CD4-positive, alpha-beta memory T cell (primary cell): ENCODE measurements around the gene THSD4. TPM values are rescaled to one million over a fixed set of nuclear protein-coding genes. Genes with fewer than 3 reads are reported as not detected.

Experiments used
- CTCF ChIA-PET: fragments of 350-600 bp; sonication (Branson Sonifier 250); formaldehyde crosslinking; loops from one replicate; lab custom pipeline; 2021; ENCODE audit warnings: inconsistent platforms; ENCODE audit not compliant: partially characterized antibody; lab: Charles Lee
- POLR2A ChIA-PET: fragments of 350-600 bp; sonication (Branson Sonifier 250); formaldehyde crosslinking; loops from one replicate; lab custom pipeline; 2021; ENCODE audit not compliant: partially characterized antibody; lab: Charles Lee
- DNase-seq, 5 donors: peaks; one replicate each; pipeline versions ENCODE4 v3.0.0 to v3.0.0-alpha.2; 2020 to 2022; ENCODE audit warnings: mixed read lengths in 1 of 5
- H3K27ac ChIP-seq: one replicate; pipeline ENCODE4 v1.7.0; 2013; ENCODE audit warnings: low read depth, low read length
- H3K27me3 ChIP-seq: 2 replicates; pipeline ENCODE4 v1.7.0; 2013; ENCODE audit warnings: mild to moderate bottlenecking, low read length, moderate library complexity; ENCODE audit not compliant: insufficient read depth
- H3K36me3 ChIP-seq: 2 replicates; pipeline ENCODE4 v1.7.0; 2013; ENCODE audit warnings: mild to moderate bottlenecking, low read length, moderate library complexity; ENCODE audit not compliant: insufficient read depth
- H3K4me1 ChIP-seq: 2 replicates; pipeline ENCODE4 v1.7.0; 2013; ENCODE audit warnings: mild to moderate bottlenecking, low read length, moderate library complexity; ENCODE audit not compliant: insufficient read depth
- H3K4me3 ChIP-seq, 2 donors: one replicate each; pipeline ENCODE4 v1.7.0; 2013; ENCODE audit warnings: low read length in 2 of 2, mild to moderate bottlenecking in 1 of 2
- H3K9me3 ChIP-seq, 2 donors: one replicate each; pipeline ENCODE4 v1.7.0; 2013; ENCODE audit warnings: low read length in 2 of 2, control low read depth in 1 of 2; ENCODE audit not compliant: control insufficient read depth in 1 of 2
- H3K27ac Mint-ChIP-seq, 7 donors: one replicate each; pipeline ENCODE4 v1.8.0; 2020 to 2021; ENCODE audit warnings: mixed read lengths in 7 of 7, mild to moderate bottlenecking in 6 of 7, inconsistent platforms in 3 of 7, moderate library complexity in 3 of 7
- H3K27me3 Mint-ChIP-seq, 2 donors: one replicate each; pipeline ENCODE4 v1.8.0; 2020 to 2021; ENCODE audit warnings: mixed read lengths in 2 of 2
- H3K36me3 Mint-ChIP-seq, 2 donors: one replicate each; pipeline ENCODE4 v1.8.0; 2020 to 2021; ENCODE audit warnings: mixed read lengths in 2 of 2, inconsistent platforms in 1 of 2, mild to moderate bottlenecking in 1 of 2
- H3K4me1 Mint-ChIP-seq, 4 donors: one replicate each; pipeline ENCODE4 v1.8.0; 2020 to 2021; ENCODE audit warnings: mixed read lengths in 4 of 4, mild to moderate bottlenecking in 1 of 4
- H3K4me3 Mint-ChIP-seq, 8 donors: one replicate each; pipeline ENCODE4 v1.8.0; 2020 to 2021; ENCODE audit warnings: mixed read lengths in 8 of 8, mild to moderate bottlenecking in 7 of 8, moderate library complexity in 6 of 8, inconsistent platforms in 3 of 8
- H3K9me3 Mint-ChIP-seq, 8 donors: one replicate each; pipeline ENCODE4 v1.8.0; 2020 to 2021; ENCODE audit warnings: mixed read lengths in 8 of 8, mild to moderate bottlenecking in 5 of 8, inconsistent platforms in 3 of 8, moderate library complexity in 1 of 8
- intact Hi-C: fragments of 100-400 bp; cut with micrococcal nuclease; formaldehyde crosslinking; loops from one replicate; pipeline ENCODE4 v1.15.1; 2023
- polyA plus RNA-seq, 2 donors: library from polyadenylated mRNA; unstranded; fragments of 300-500 nt; fragmentation: Illumina TruSeq; gene quantifications; one replicate each; pipeline ENCODE4 v1.2.3, GENCODE V29; 2021
- total RNA-seq, 2 experiments: library from RNA; stranded (reverse); gene quantifications; one replicate each; pipeline ENCODE4 v1.2.3, GENCODE V29; 2021

THSD4 gene
- total and polyA plus RNA-seq, 4 experiments from 2014 or later = not detected

DNA sequence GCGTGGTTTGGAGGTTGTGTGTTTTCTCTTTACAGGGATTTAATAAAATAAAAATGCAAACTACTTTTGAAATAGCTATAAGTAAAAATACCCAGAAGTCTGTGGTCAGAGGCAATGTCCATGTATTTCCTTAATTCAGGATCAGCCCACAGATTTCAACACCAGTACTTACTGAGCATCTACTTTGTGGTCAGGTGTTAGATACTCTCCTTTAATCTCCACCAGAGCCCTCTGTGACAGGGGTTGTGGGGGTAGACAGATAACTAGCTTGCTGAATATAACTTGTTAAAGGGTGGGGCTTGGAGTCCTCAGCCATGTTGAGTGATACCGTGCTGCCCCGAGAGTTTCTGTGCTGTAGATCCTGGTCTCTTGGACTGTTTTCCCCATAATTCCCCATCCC lies 451.0 kb downstream of the THSD4 start:
- no peak for DNase-seq
- peaks cover 10 to 17% of the 10 kb centered on the region in 2 donors for H3K27me3 Mint-ChIP-seq
- Histone ChIP-seq H3K27me3 (no peaks in the 10 kb centered on the region), H3K4me1 (no peaks in the 10 kb centered on the region), H3K9me3 (no peaks in the 10 kb centered on the region), H3K4me3 (no peak overlapping the region), H3K27ac (no peak overlapping the region), H3K36me3 (no peaks in the 10 kb centered on the region)
- ChIA-PET CTCF (no interaction called here), POLR2A (no interaction called here)
- no peaks in the 10 kb centered on the region for H3K36me3 Mint-ChIP-seq
- H3K9me3 Mint-ChIP-seq = peaks cover 0 to 3% (median 0%) of the 10 kb centered on the region in 8 donors
- no peak overlapping the region for H3K4me3 Mint-ChIP-seq
- H3K4me1 Mint-ChIP-seq = no peaks in the 10 kb centered on the region
- H3K27ac Mint-ChIP-seq = no peak overlapping the region
- intact Hi-C loops = no loop called here

DNA sequence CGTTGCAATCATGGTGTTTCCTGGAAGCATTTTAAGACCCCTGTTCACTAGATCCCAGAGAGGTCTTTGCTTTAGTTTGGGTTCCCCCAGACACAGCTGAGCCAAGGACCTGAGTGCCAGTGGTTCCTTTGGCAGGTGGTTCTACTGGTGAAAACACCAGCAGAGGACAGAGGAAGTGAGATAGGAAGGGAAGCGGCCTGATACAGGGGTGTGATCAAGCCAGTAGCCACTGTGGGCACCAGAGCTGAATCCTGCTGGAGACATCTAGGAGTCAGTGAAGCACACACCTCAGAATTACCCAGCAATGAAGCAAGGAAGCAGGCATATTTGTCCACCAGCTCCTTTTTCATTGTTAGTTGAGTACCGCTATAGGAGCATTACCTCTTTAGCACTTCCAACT lies 451.9 kb downstream of the THSD4 start:
- ChIA-PET CTCF (interaction anchor here (0.6 kb wide), 1 partner anchor 9 kb away, joined by 3 read pairs; no protein-coding TSS in a partner anchor), POLR2A (no interaction called here)
- Mint-ChIP-seq H3K27me3 (peaks cover 7 to 14% of the 10 kb centered on the region in 2 donors), H3K27ac (peak overlapping the region in 1 of 7 donors; percentile 64), H3K4me1 (no peaks in the 10 kb centered on the region), H3K9me3 (peaks cover 0 to 3% (median 0%) of the 10 kb centered on the region in 8 donors), H3K36me3 (no peaks in the 10 kb centered on the region), H3K4me3 (peak overlapping the region in 1 of 8 donors; percentile 5)
- no peak for DNase-seq
- Histone ChIP-seq H3K4me1 (no peaks in the 10 kb centered on the region), H3K9me3 (no peaks in the 10 kb centered on the region), H3K27ac (no peak overlapping the region), H3K27me3 (no peaks in the 10 kb centered on the region), H3K4me3 (no peak overlapping the region), H3K36me3 (no peaks in the 10 kb centered on the region)
- intact Hi-C loops = no loop called here

DNA sequence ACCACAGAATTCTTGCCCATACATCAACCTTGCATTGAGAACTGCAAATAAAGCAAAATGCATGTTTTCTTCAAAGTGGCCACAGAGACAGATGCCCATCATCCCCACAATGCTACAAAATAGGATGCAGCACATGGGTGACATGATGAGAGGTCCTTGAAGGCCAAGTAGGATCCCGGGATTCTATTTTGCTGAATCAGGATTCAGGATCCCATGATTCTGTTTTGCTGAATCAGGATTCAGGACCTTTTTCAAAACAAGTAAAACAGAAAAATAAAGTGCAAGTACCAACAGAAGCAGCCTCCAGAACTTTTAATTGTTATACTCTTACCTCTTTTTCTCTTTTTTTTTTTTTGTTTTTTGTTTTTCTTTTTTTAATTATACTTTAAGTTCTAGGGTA lies 453.0 kb downstream of the THSD4 start:
- H3K4me1 ChIP-seq = no peaks in the 10 kb centered on the region
- intact Hi-C loops = no loop called here
- no peaks in the 10 kb centered on the region for H3K4me1 Mint-ChIP-seq
- ChIA-PET POLR2A (no interaction called here), CTCF (no interaction called here)
- H3K36me3 Mint-ChIP-seq = no peaks in the 10 kb centered on the region
- H3K9me3 ChIP-seq = no peaks in the 10 kb centered on the region
- no peak overlapping the region for H3K4me3 Mint-ChIP-seq
- H3K27me3 ChIP-seq = peaks cover 3% of the 10 kb centered on the region
- H3K4me3 ChIP-seq = no peak overlapping the region
- DNase-seq = no peak
- H3K27ac Mint-ChIP-seq = no peak overlapping the region
- H3K27me3 Mint-ChIP-seq = peaks cover 7 to 15% of the 10 kb centered on the region in 2 donors
- peaks cover 0 to 3% (median 0%) of the 10 kb centered on the region in 8 donors for H3K9me3 Mint-ChIP-seq
- no peak overlapping the region for H3K27ac ChIP-seq
- H3K36me3 ChIP-seq = no peaks in the 10 kb centered on the region

DNA sequence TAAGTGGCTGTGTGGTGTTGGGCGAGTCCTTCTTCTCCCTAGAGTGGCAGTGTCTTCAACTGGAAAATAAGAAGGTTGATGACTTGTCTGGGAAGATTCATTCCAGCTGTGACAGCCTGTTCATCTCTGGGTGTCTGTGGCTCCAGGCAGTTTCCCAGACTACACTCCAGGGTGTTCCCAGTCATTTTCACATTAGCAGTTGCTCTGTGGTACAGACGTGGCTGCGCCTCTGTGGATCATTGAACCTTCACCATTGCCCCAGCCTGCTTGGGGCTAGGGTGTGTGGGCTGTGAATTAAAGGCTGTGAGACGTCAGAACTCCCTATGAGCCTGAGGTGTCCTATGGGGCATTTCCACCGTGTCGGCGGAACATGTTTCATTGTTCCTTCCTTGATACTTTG lies 455.5 kb downstream of the THSD4 start:
- H3K27me3 Mint-ChIP-seq = peaks cover 7 to 11% of the 10 kb centered on the region in 2 donors
- no peak overlapping the region for H3K27ac Mint-ChIP-seq
- H3K4me3 Mint-ChIP-seq = no peak overlapping the region
- no peaks in the 10 kb centered on the region for H3K4me1 Mint-ChIP-seq
- H3K36me3 Mint-ChIP-seq = no peaks in the 10 kb centered on the region
- Histone ChIP-seq H3K4me3 (no peak overlapping the region), H3K27me3 (peaks cover 3% of the 10 kb centered on the region), H3K9me3 (no peaks in the 10 kb centered on the region), H3K27ac (no peak overlapping the region), H3K36me3 (no peaks in the 10 kb centered on the region), H3K4me1 (no peaks in the 10 kb centered on the region)
- POLR2A ChIA-PET = no interaction called here
- peaks cover 0 to 3% (median 0%) of the 10 kb centered on the region in 8 donors for H3K9me3 Mint-ChIP-seq
- intact Hi-C loops = no loop called here
- no peak for DNase-seq
- CTCF ChIA-PET = no interaction called here

DNA sequence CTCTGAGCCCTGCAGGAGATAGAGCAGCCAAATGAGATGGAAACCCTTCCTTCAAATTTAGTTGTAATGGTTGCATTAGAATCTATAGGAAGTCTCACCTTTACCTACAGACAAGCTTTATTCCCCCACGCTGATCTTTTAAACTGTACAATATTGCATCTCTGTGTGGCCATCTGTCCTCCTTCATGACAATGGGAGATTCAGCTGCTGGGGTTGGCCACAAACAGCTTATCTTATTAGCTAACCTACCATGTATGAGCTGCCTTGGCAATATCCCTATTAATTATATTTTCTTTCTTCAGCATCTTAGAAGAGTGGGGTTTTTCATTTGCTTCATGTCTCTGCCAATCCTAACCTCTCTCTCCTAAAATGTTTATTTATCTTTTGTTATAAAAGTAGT lies 456.4 kb downstream of the THSD4 start:
- Histone ChIP-seq H3K27me3 (peaks cover 3% of the 10 kb centered on the region), H3K4me3 (no peak overlapping the region), H3K4me1 (no peaks in the 10 kb centered on the region), H3K36me3 (no peaks in the 10 kb centered on the region), H3K9me3 (no peaks in the 10 kb centered on the region), H3K27ac (no peak overlapping the region)
- CTCF ChIA-PET = no interaction called here
- no peak for DNase-seq
- Mint-ChIP-seq H3K9me3 (peaks cover 0 to 3% (median 0%) of the 10 kb centered on the region in 8 donors), H3K36me3 (no peaks in the 10 kb centered on the region), H3K4me3 (no peak overlapping the region), H3K27me3 (peaks cover 5 to 10% of the 10 kb centered on the region in 2 donors), H3K27ac (no peak overlapping the region), H3K4me1 (no peaks in the 10 kb centered on the region)
- POLR2A ChIA-PET = no interaction called here
- intact Hi-C loops = no loop called here

DNA sequence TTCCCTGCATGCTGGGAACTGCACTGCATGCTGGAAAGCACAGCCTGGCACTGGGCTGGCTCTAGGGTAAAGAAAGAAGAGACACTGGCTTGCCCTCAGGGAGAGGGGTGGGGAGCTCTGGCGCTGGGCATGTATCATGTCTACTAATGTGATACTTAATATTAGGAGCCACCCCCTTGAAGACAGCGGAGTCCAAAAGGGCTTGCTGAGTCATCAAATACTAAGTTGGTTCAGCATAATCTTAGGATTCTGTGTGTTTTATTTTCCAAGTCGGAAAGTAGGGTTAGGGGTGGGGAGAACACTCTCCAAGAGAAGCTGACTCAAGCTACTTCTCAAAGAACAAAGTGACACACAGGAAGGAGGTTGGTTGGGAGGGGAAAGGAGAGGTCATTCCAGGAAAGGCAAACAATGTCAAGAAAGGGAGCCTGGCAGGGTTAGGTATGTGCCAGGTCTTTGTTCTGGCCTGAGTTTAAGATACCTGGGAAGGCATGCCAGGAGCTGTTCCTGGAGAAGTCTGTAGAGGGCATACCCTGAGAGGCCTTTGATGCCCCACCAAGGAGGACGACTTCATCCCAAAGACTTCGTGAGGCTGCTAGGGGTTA lies 457.3 kb downstream of the THSD4 start:
- Mint-ChIP-seq H3K4me3 (no peak overlapping the region), H3K27me3 (peaks cover 5 to 8% of the 10 kb centered on the region in 2 donors), H3K9me3 (peaks cover 0 to 3% (median 0%) of the 10 kb centered on the region in 8 donors), H3K4me1 (no peaks in the 10 kb centered on the region), H3K36me3 (no peaks in the 10 kb centered on the region), H3K27ac (no peak overlapping the region)
- H3K27me3 ChIP-seq = peaks cover 3% of the 10 kb centered on the region
- POLR2A ChIA-PET = no interaction called here
- no peaks in the 10 kb centered on the region for H3K9me3 ChIP-seq
- CTCF ChIA-PET = no interaction called here
- no peaks in the 10 kb centered on the region for H3K4me1 ChIP-seq
- H3K4me3 ChIP-seq = no peak overlapping the region
- intact Hi-C loops = no loop called here
- DNase-seq = no peak
- H3K36me3 ChIP-seq = no peaks in the 10 kb centered on the region
- H3K27ac ChIP-seq = no peak overlapping the region

DNA sequence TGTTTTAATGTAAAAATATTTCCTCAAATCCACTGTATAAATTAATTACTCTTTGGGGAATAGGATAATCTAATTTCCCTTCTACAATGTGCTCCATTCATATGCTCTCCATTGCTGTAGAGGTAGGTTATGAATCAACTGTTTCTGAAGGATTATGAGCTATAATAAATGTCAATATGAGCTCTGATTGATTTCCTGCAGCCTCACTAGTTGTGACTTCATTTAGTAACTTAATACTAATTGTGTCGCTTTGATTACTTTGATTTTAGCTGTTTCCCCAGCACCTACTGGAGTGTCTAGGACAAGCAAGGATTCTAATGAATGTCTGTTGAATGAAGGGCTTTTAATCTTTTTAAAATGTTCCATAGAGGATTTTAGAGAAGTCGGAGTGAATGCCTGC lies 458.3 kb downstream of the THSD4 start:
- ChIA-PET CTCF (no interaction called here), POLR2A (no interaction called here)
- H3K36me3 ChIP-seq = no peaks in the 10 kb centered on the region
- H3K9me3 Mint-ChIP-seq = peaks cover 0 to 3% (median 0%) of the 10 kb centered on the region in 8 donors
- H3K4me1 Mint-ChIP-seq = no peaks in the 10 kb centered on the region
- no peaks in the 10 kb centered on the region for H3K4me1 ChIP-seq
- intact Hi-C loops = no loop called here
- peaks cover 3% of the 10 kb centered on the region for H3K27me3 ChIP-seq
- H3K4me3 Mint-ChIP-seq = no peak overlapping the region
- no peak overlapping the region for H3K27ac Mint-ChIP-seq
- H3K9me3 ChIP-seq = no peaks in the 10 kb centered on the region
- no peaks in the 10 kb centered on the region for H3K36me3 Mint-ChIP-seq
- H3K4me3 ChIP-seq = no peak overlapping the region
- peaks cover 4 to 7% of the 10 kb centered on the region in 2 donors for H3K27me3 Mint-ChIP-seq
- no peak overlapping the region for H3K27ac ChIP-seq
- DNase-seq = no peak
